ENCODE data around the gene PSMD11. TPM values are rescaled to one million over a fixed set of nuclear protein-coding genes. Genes with fewer than 3 reads are reported as not detected.

PSMD11 gene
- total RNA-seq, 1 experiment from 2014 or later: 121 TPM

DNA sequence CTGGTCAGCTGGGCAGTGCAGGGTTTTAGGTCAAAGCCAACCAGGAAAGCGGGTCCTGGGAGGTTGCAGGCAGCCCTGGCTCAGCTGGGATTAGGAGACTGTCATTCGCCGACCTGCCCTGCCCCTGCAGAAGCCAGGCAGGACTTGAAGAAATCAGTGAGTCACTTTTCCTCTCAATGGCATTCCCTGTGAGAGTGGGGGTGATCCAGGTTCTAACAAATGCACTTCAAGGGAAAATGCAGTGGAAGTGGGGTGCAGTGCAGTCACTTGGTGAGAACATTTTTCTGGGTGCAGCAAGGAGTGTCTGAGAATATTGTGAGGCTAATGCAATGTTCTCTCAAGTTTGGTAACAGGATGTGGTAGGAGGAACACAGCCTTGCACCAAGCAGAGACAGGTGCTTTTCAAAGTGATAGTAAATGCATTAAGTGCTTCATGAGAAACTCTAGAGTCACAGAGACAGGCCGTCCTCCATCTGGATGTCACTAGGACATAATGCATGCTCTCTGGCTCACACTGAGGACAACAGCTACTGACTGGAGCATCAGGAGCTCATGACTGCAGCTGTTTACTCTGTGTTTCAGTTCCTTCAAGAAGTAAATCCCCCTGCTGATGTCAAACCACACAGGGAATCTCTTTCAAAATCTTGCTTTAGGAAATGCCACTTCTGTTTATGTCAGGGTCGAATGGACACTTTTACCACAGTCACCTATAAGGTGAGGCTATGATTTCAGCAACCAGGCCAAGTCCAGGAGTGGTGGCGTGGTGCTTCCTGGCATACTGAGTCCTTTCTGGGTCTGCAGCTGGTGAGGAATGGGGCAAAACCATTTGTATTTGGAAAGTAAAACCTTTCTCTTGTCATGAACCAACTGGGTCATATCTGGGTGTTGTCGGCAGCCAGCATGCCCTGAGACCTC is 59.2 kb downstream of the PSMD11 start:
- H3K4me3 ChIP-seq (ENCODE audit: insufficient read depth, low read depth, low read length): no peak overlapping the region
- peak; percentile 47 for DNase-seq
- H3K27me3 ChIP-seq (ENCODE audit: control insufficient read depth, insufficient read depth, low read length): no peaks in the 10 kb centered on the region
- H3K36me3 ChIP-seq (replicated peaks; ENCODE audit: control insufficient read depth, insufficient read depth, low read length): no peaks in the 10 kb centered on the region

DNA sequence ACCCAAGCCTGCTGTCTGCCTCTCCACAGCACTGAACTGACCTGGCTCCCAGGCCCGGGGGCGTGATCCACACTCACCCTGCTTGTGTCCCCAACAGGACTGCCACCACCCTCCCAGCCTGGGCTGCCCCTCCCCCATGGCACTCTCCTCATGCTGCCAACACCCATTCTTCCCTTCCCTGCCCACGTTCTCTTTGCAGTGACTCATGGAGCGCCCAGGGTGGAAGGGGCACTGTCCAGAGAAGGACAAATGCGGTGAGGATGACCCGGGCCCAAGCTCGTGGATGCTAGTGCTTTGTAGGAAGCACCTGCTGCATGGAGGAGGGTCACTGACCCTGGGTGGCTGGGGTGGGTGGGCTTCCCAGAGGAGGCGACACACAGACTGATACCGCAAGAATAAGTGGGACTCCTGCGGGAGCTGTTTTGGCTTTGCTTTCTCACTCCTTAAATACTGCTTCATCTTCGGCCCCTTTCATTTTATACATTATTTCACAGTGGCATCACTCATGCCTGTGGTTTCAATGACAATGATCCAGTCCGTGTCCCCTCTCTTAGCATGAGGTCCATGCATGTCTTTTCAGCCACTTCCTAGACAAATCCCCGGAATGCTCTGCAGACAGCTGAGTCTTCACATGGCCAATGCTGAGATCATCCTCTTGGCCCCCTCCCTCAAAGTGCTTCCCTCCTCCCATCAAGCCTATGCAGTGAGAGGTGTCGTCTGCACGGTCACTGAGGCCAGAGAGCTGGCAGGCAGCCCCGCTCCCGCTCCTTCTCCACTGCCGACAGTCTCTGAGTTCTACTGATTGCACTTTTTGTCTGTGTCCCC is 60.1 kb downstream of the PSMD11 start:
- Histone ChIP-seq H3K27me3 (ENCODE audit: control insufficient read depth, insufficient read depth, low read length) (no peaks in the 10 kb centered on the region), H3K4me3 (ENCODE audit: insufficient read depth, low read depth, low read length) (no peak overlapping the region), H3K36me3 (replicated peaks; ENCODE audit: control insufficient read depth, insufficient read depth, low read length) (no peaks in the 10 kb centered on the region)
- DNase-seq: no peak

GRCh38 chr17:32508926-32509325 is 64.6 kb downstream of the PSMD11 start:
- Histone ChIP-seq H3K4me3 (ENCODE audit: insufficient read depth, low read depth, low read length) (no peak overlapping the region), H3K36me3 (replicated peaks; ENCODE audit: control insufficient read depth, insufficient read depth, low read length) (no peaks in the 10 kb centered on the region), H3K27me3 (ENCODE audit: control insufficient read depth, insufficient read depth, low read length) (no peaks in the 10 kb centered on the region)
- no peak for DNase-seq

DNA sequence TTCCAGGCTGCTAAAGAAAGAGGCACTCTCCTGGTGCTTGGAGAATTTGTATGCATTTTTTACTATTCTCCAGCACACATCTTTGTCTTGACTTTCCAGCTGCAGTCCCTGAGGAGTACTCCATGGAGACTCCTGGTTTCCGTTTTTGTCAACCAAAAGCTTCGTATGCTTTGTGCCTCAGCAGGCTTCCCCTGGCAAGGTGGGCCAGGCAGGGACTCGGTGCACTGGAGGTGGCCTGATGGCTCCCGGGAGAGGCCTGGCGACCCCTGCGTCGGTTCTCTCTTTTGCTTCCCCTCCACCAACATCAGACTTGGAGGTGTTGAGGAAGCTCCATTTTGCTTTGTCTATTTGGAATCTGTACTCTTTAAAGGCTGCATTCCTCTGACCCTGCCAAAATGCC is 66.2 kb downstream of the PSMD11 start:
- Histone ChIP-seq H3K4me3 (ENCODE audit: insufficient read depth, low read depth, low read length) (no peak overlapping the region), H3K36me3 (replicated peaks; ENCODE audit: control insufficient read depth, insufficient read depth, low read length) (no peaks in the 10 kb centered on the region), H3K27me3 (ENCODE audit: control insufficient read depth, insufficient read depth, low read length) (no peaks in the 10 kb centered on the region)
- DNase-seq: no peak

- Histone ChIP-seq H3K36me3 (replicated peaks; ENCODE audit: control insufficient read depth, insufficient read depth, low read length) (no peaks in the 10 kb centered on the region), H3K4me3 (ENCODE audit: insufficient read depth, low read depth, low read length) (no peak overlapping the region), H3K27me3 (ENCODE audit: control insufficient read depth, insufficient read depth, low read length) (no peaks in the 10 kb centered on the region)
- no peak for DNase-seq
Observed at GRCh38 chr17:32512328-32512727, 68.0 kb downstream of the PSMD11 start.

GRCh38 chr17:32513579-32513978 is 69.3 kb downstream of the PSMD11 start:
- no peaks in the 10 kb centered on the region for H3K27me3 ChIP-seq (ENCODE audit: control insufficient read depth, insufficient read depth, low read length)
- no peaks in the 10 kb centered on the region for H3K36me3 ChIP-seq (replicated peaks; ENCODE audit: control insufficient read depth, insufficient read depth, low read length)
- DNase-seq: no peak
- no peak overlapping the region for H3K4me3 ChIP-seq (ENCODE audit: insufficient read depth, low read depth, low read length)

DNA sequence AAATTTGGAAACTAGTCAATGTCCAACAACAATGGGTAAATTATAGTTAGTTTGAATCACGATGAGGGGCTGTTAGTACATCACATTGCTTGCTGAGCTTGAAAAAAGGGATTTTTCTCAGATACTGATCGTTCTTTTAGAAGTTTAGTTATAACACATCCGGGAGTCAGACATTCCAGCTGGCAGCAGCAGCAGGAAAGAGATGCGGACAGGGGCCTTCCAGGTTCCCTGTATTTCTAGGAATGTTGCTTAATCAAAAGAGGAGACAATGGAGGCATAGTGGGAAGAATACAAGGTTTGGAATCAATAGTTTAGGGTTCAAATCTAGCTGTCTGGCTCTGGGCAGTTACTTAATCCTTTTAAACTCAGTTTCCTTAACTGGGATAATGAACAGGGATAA is 70.3 kb downstream of the PSMD11 start:
- Histone ChIP-seq H3K36me3 (replicated peaks; ENCODE audit: control insufficient read depth, insufficient read depth, low read length) (no peaks in the 10 kb centered on the region), H3K27me3 (ENCODE audit: control insufficient read depth, insufficient read depth, low read length) (no peaks in the 10 kb centered on the region), H3K4me3 (ENCODE audit: insufficient read depth, low read depth, low read length) (no peak overlapping the region)
- no peak for DNase-seq

GRCh38 chr17:32515677-32516383 is 71.5 kb downstream of the PSMD11 start:
- H3K36me3 ChIP-seq (replicated peaks; ENCODE audit: control insufficient read depth, insufficient read depth, low read length): no peaks in the 10 kb centered on the region
- no peak overlapping the region for H3K4me3 ChIP-seq (ENCODE audit: insufficient read depth, low read depth, low read length)
- no peak for DNase-seq
- H3K27me3 ChIP-seq (ENCODE audit: control insufficient read depth, insufficient read depth, low read length): no peaks in the 10 kb centered on the region

DNA sequence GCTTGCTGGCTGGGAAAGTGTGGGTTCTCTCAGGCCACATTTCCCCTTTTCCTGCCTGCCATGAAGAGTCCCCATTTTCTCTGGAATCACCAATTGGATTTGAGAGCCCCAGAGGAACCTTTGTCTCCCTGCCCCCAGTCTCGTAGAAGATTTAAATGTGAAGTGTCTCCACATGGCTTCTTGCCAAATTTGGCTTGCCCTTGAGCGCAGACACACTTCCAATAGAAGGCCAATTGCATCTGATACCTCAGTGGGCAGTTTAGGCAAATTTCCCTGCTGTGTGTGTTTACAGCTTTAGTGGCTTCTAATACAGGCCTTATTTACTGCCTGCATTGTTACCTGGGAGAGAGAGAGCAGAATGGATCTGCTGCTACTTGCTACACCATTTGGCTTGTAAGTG is 72.1 kb downstream of the PSMD11 start:
- no peaks in the 10 kb centered on the region for H3K36me3 ChIP-seq (replicated peaks; ENCODE audit: control insufficient read depth, insufficient read depth, low read length)
- no peak overlapping the region for H3K4me3 ChIP-seq (ENCODE audit: insufficient read depth, low read depth, low read length)
- H3K27me3 ChIP-seq (ENCODE audit: control insufficient read depth, insufficient read depth, low read length): no peaks in the 10 kb centered on the region
- peak; percentile 50 for DNase-seq

DNA sequence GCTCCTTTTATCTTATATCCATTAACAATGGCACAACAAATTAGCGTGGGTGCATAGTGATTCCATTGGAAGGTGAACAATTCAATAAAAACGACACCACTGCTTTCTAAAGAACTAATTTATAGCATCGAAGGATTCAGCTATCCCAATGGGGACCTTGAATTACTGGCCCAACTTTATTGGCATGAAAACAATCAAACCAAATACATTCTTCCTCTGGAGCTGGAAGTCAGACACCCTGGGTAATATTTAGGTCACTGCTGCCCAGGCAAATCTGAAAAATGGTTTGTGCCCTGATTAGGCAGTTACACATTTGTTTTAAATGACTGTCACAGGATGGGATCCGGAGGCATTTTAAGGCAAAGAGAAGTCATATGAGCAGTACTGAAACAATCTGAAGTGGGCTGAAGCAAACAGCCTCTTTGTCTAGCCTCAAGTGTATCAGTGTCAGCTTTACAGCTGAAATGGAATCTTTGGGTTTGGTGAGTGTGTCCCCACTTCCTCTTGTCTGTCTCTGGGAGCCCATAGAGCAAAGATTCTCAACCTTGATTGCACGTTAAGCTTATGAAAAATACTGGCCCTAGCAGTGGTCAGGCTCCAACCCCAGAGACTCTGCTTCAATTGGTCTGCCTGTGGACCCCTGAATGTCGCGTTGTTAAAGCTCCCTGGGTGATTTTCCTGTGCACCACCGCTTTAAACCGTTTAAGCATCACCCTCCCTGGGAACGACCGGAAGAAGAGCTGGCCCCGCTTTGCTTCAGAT is 72.8 kb downstream of the PSMD11 start:
- no peak for DNase-seq
- no peaks in the 10 kb centered on the region for H3K36me3 ChIP-seq (replicated peaks; ENCODE audit: control insufficient read depth, insufficient read depth, low read length)

GRCh38 chr17:32517982-32518381 is 73.7 kb downstream of the PSMD11 start:
- H3K36me3 ChIP-seq (replicated peaks; ENCODE audit: control insufficient read depth, insufficient read depth, low read length): no peaks in the 10 kb centered on the region
- H3K27me3 ChIP-seq (ENCODE audit: control insufficient read depth, insufficient read depth, low read length): no peaks in the 10 kb centered on the region
- no peak overlapping the region for H3K4me3 ChIP-seq (ENCODE audit: insufficient read depth, low read depth, low read length)
- DNase-seq: no peak

More for the DNA sequence above, 72.8 kb downstream of the PSMD11 start:
- Histone ChIP-seq H3K27me3 (ENCODE audit: control insufficient read depth, insufficient read depth, low read length) (no peaks in the 10 kb centered on the region), H3K4me3 (ENCODE audit: insufficient read depth, low read depth, low read length) (no peak overlapping the region)

DNA sequence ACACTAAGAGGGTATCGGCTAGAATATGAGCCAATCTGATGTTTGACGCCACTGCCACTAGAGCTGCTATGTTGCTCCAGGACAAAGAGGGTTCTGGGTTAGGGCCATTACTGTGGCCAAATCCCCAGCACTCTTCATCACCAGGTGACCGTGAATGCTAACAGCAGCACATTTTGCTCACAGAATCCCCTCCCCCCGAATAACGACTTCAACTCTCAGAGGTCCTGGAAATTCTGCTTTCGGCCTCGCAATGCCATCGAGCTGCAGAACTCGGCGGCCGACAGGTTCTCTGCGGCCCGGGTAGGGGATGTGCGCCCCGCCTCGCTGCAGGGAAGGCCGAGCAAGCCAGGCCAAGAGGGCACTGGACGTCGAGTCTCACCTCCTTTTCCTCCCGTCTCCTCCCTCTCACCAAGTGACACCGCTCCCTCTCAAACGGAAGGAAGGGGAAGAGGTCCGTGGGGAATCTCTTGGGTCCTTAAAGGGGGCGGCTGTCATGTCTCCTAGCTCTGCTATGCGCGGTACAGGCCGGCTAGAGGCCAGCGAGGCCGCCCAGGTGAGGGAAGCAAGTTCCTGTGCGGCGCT is 74.4 kb downstream of the PSMD11 start:
- peak; percentile 74 for DNase-seq
- H3K27me3 ChIP-seq (ENCODE audit: control insufficient read depth, insufficient read depth, low read length): no peaks in the 10 kb centered on the region
- no peaks in the 10 kb centered on the region for H3K36me3 ChIP-seq (replicated peaks; ENCODE audit: control insufficient read depth, insufficient read depth, low read length)
- peak overlapping the region; percentile 41 for H3K4me3 ChIP-seq (ENCODE audit: insufficient read depth, low read depth, low read length)

- H3K27me3 ChIP-seq (ENCODE audit: control insufficient read depth, insufficient read depth, low read length): no peaks in the 10 kb centered on the region
- H3K36me3 ChIP-seq (replicated peaks; ENCODE audit: control insufficient read depth, insufficient read depth, low read length): no peaks in the 10 kb centered on the region
- DNase-seq: peak; percentile 98
- peak overlapping the region; percentile 41 for H3K4me3 ChIP-seq (ENCODE audit: insufficient read depth, low read depth, low read length)
Observed at GRCh38 chr17:32519228-32520103, 75.2 kb downstream of the PSMD11 start.

Data from H7 (cell line).